Measurements from ENCODE around the gene REN. TPM values are rescaled to one million over a fixed set of nuclear protein-coding genes. Genes with fewer than 3 reads are reported as not detected.

Gene REN
- total RNA-seq, 2 experiments from 2014 or later, result not detected

DNA sequence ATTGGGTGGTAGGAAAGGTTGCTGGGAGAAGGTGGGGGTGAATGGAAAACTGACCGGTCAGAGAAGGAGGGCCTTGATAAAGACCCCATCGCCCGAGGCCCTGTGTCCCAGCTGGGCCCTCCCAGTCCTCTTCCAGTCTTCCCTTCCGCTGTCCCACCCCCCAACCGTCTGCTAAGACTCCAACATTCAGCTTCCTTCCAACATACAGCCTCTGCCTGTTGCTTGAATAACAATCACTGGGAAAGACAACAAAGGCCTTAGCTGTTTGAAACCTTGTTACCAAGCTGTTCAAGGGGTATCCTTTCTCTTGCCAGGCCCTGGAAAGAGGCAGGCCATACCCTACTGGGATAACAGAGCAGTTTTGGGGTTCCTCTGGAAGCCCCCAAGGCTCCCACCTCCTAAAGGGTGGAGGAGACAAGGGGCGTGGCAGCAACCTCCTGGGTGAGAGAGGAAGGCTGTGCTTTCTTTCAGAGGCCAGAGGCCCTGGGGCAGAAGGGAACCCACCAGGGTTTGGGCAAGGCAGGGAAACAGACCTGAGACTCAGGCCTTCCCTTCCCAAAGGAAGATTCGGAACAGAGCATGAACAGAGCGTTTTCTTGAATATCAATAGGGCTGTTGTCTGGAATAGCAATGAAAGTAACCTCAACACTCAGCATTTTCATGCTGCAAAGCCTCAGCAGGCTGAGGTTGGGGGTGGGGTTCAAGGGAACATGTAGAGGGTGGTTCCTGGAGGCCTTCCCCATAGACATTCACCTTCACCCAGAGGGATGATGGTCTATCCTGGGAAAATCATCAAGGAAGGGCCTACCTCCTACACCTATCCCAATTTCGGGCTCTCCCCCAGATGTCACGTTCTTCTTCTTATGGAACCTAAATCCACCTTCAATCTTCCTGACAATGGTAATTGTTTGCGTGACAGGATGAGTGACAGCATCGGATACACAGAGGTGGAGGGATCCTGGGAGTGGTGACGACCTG is 18.4 kb downstream of the REN start:
- no peaks in the 10 kb centered on the region for H3K9me3 Mint-ChIP-seq
- H3K4me1 Mint-ChIP-seq, result no peaks in the 10 kb centered on the region
- H3K27me3 Mint-ChIP-seq, result peaks cover 13% of the 10 kb centered on the region
- H3K36me3 Mint-ChIP-seq (ENCODE audit: low read depth), result no peaks in the 10 kb centered on the region
- H3K4me3 Mint-ChIP-seq, result no peak overlapping the region
- no peak for DNase-seq
- POLR2A ChIA-PET, result no interaction called here
- no peak overlapping the region for H3K27ac Mint-ChIP-seq
- CTCF ChIA-PET, result no interaction called here

DNA sequence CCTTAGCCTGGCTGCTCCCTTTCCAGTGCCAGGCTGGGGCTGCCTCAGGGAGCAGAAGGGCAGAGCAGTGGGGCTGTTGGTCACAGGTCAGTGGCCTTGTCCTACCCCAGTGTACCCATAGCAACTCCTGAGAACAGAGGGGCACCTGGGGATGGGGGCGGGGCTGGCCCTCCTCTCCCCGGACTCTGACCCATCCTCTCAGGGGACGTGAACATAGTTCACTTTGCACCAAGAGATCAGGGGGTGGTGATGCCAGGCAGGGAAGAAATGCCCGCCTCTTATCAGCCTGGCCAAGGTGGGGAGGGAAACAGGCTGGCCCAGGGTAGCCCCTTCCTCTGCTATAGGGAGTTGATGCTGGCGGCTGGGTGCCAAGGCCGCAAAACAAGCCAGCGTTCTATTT is 19.2 kb downstream of the REN start:
- POLR2A ChIA-PET, result no interaction called here

GRCh38 chr1:204146309-204146708 is 19.8 kb downstream of the REN start:
- H3K27ac Mint-ChIP-seq, result no peak overlapping the region
- no peak for DNase-seq
- H3K4me3 Mint-ChIP-seq, result no peak overlapping the region
- H3K4me1 Mint-ChIP-seq, result no peaks in the 10 kb centered on the region
- CTCF ChIA-PET, result no interaction called here
- POLR2A ChIA-PET, result no interaction called here
- no peaks in the 10 kb centered on the region for H3K9me3 Mint-ChIP-seq
- no peaks in the 10 kb centered on the region for H3K36me3 Mint-ChIP-seq (ENCODE audit: low read depth)
- H3K27me3 Mint-ChIP-seq, result peaks cover 10% of the 10 kb centered on the region

More for the DNA sequence above, 19.2 kb downstream of the REN start:
- H3K27me3 Mint-ChIP-seq, result peaks cover 10% of the 10 kb centered on the region
- H3K36me3 Mint-ChIP-seq (ENCODE audit: low read depth), result no peaks in the 10 kb centered on the region
- H3K4me3 Mint-ChIP-seq, result no peak overlapping the region
- no peaks in the 10 kb centered on the region for H3K9me3 Mint-ChIP-seq
- DNase-seq, result no peak
- CTCF ChIA-PET, result no interaction called here
- no peaks in the 10 kb centered on the region for H3K4me1 Mint-ChIP-seq
- no peak overlapping the region for H3K27ac Mint-ChIP-seq

DNA sequence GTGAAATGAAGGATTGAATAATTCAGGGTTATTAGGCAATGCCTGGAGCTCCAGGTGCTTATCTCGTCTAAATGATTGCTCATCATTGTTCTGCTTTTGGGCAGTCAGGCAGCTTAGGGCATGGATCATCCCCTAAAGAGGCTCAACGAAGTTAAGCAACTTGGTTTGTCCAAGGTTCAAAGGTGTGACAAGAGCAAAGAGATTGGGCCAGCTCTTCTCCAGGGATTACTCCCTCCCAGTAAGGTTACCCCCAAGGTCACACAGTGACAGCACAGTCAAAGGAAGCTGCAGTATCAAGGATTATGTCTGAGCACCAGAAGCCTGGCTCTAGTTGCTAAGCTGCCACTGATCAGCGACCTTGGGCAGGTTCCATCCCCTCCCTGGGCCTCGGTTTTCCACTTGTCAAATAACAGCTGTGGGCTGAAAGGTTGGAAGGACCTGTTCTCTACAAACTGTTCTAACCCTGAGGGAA is 21.1 kb downstream of the REN start:
- no peaks in the 10 kb centered on the region for H3K4me1 Mint-ChIP-seq
- H3K9me3 Mint-ChIP-seq, result no peaks in the 10 kb centered on the region
- no peak for DNase-seq
- no peak overlapping the region for H3K27ac Mint-ChIP-seq
- no peak overlapping the region for H3K4me3 Mint-ChIP-seq
- CTCF ChIA-PET, result no interaction called here
- POLR2A ChIA-PET, result no interaction called here
- H3K27me3 Mint-ChIP-seq, result peaks cover 2% of the 10 kb centered on the region
- no peaks in the 10 kb centered on the region for H3K36me3 Mint-ChIP-seq (ENCODE audit: low read depth)

DNA sequence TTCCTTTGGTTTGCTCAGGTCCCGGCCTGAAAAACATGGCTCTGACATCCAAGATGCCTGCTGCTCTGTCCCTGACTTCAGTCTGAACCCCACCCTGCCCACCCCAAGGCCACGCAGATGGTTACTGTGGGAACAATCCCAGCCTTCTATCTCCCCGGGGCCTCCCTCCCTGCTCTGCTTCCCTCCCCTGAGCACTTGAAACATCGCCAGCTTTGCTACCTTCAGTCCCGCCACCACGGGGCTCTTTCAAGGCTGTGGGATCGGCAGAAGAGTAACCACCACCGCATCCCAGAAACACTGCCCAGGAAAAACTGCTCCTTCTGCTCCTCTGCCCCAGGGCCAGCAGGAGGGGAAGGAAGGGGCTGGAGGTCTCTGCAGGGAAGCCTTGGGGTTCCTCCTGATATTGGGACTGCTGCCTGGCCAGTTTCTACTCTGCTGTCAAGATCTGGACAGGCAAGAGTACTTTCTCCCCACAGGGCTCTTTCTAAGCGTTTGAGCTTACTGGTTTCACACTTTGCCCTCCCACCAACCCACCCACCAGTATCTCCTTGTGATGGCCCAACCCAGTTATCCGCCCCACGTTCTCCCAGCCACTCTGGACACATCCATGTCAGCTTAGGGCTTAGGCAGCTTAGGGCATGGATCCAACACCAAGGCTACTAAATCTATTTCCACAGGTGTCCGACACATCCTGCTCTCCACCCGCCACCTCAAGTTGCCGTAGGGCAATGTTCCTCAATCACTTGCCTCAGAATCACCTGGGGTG is 22.7 kb downstream of the REN start:
- no peak overlapping the region for H3K27ac Mint-ChIP-seq
- no peaks in the 10 kb centered on the region for H3K27me3 Mint-ChIP-seq
- CTCF ChIA-PET, result interaction anchor here (1.4 kb wide), 1 partner anchor 15 kb away, joined by 3 read pairs; no protein-coding TSS in a partner anchor
- H3K36me3 Mint-ChIP-seq (ENCODE audit: low read depth), result no peaks in the 10 kb centered on the region
- DNase-seq, result no peak
- H3K4me3 Mint-ChIP-seq, result no peak overlapping the region
- POLR2A ChIA-PET, result no interaction called here
- H3K9me3 Mint-ChIP-seq, result no peaks in the 10 kb centered on the region
- no peaks in the 10 kb centered on the region for H3K4me1 Mint-ChIP-seq

- no peak for DNase-seq
- Mint-ChIP-seq H3K4me3 (no peak overlapping the region), H3K4me1 (no peaks in the 10 kb centered on the region), H3K36me3 (ENCODE audit: low read depth) (no peaks in the 10 kb centered on the region), H3K27ac (no peak overlapping the region), H3K9me3 (no peaks in the 10 kb centered on the region), H3K27me3 (no peaks in the 10 kb centered on the region)
- CTCF ChIA-PET, result no interaction called here
- POLR2A ChIA-PET, result no interaction called here
These were observed 23.8 kb downstream of the REN start for GRCh38 chr1:204142032-204142974.

GRCh38 chr1:204141131-204141530 is 25.0 kb downstream of the REN start:
- no peak overlapping the region for H3K27ac Mint-ChIP-seq
- no peaks in the 10 kb centered on the region for H3K36me3 Mint-ChIP-seq (ENCODE audit: low read depth)
- no peaks in the 10 kb centered on the region for H3K9me3 Mint-ChIP-seq
- H3K4me1 Mint-ChIP-seq, result no peaks in the 10 kb centered on the region
- POLR2A ChIA-PET, result no interaction called here
- no peak overlapping the region for H3K4me3 Mint-ChIP-seq
- CTCF ChIA-PET, result no interaction called here
- no peaks in the 10 kb centered on the region for H3K27me3 Mint-ChIP-seq
- no peak for DNase-seq

GRCh38 chr1:204139952-204140351 is 26.2 kb downstream of the REN start:
- Mint-ChIP-seq H3K4me1 (no peaks in the 10 kb centered on the region), H3K27me3 (no peaks in the 10 kb centered on the region), H3K9me3 (no peaks in the 10 kb centered on the region), H3K4me3 (no peak overlapping the region), H3K36me3 (ENCODE audit: low read depth) (no peaks in the 10 kb centered on the region), H3K27ac (no peak overlapping the region)
- ChIA-PET CTCF (interaction anchor here (2.8 kb wide), 1 partner anchor 11 kb away, joined by 20 read pairs; no protein-coding TSS in a partner anchor), POLR2A (no interaction called here)
- DNase-seq, result no peak

DNA sequence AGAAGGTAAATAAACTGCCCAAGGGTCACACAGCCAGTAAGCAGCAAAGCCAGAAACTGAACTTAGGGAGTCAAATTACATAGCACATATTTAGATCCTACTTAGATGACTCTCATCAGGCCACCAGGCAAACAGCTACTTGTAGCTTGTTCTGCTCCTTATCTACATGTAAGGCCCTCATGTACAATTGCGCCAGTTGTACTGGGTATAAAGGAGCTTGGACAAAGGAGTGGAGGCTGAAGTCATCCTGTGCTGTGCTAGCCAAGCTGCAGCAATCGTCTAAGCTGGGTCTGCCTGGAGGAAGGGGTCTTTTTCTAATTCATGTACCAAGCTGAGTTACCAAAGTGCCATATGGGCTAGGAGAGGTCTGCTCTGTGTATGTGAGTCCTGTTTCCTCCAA is 27.0 kb downstream of the REN start:
- Mint-ChIP-seq H3K27me3 (no peaks in the 10 kb centered on the region), H3K9me3 (no peaks in the 10 kb centered on the region), H3K36me3 (ENCODE audit: low read depth) (no peaks in the 10 kb centered on the region), H3K27ac (no peak overlapping the region), H3K4me3 (no peak overlapping the region), H3K4me1 (no peaks in the 10 kb centered on the region)
- ChIA-PET POLR2A (no interaction called here), CTCF (interaction anchor here (2.8 kb wide), 1 partner anchor 10 kb away, joined by 20 read pairs; no protein-coding TSS in a partner anchor)
- no peak for DNase-seq

DNA sequence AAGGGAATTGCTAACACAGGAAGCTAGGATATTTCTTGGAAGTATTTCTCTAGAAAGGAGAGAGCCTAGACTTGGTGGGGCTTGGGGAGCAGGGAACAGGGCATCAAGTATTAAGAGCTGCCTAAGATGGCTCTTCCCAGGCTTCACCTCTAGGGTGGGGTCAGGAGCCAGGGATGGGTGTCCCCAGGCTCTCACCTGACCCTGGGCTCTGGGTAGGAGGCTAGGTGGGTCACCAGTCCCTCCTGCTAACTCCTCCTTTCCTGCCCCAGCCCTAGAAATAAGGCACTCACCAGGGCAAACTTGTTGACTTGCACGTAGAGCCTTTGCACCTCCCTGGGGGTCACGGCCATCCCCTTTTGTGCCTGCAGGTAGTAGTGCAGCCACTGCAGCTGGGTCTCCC is 29.3 kb downstream of the REN start:
- ChIA-PET POLR2A (no interaction called here), CTCF (no interaction called here)
- Mint-ChIP-seq H3K9me3 (no peaks in the 10 kb centered on the region), H3K4me3 (no peak overlapping the region), H3K27ac (no peak overlapping the region), H3K36me3 (ENCODE audit: low read depth) (no peaks in the 10 kb centered on the region), H3K27me3 (no peaks in the 10 kb centered on the region), H3K4me1 (no peaks in the 10 kb centered on the region)
- no peak for DNase-seq

GRCh38 chr1:204134103-204134502 is 32.0 kb downstream of the REN start:
- no peak for DNase-seq
- POLR2A ChIA-PET, result no interaction called here
- Mint-ChIP-seq H3K27me3 (no peaks in the 10 kb centered on the region), H3K9me3 (no peaks in the 10 kb centered on the region), H3K4me3 (no peak overlapping the region), H3K36me3 (ENCODE audit: low read depth) (no peaks in the 10 kb centered on the region), H3K27ac (no peak overlapping the region), H3K4me1 (peaks cover 3% of the 10 kb centered on the region)
- CTCF ChIA-PET, result no interaction called here

- Mint-ChIP-seq H3K4me3 (no peak overlapping the region), H3K36me3 (ENCODE audit: low read depth) (no peaks in the 10 kb centered on the region), H3K4me1 (peaks cover 9% of the 10 kb centered on the region), H3K9me3 (no peaks in the 10 kb centered on the region), H3K27ac (no peak overlapping the region), H3K27me3 (no peaks in the 10 kb centered on the region)
- DNase-seq, result no peak
- POLR2A ChIA-PET, result no interaction called here
- CTCF ChIA-PET, result no interaction called here
These were observed 33.4 kb downstream of the REN start for GRCh38 chr1:204132718-204133117.

GRCh38 chr1:204131978-204132377 is 34.2 kb downstream of the REN start:
- POLR2A ChIA-PET, result no interaction called here
- DNase-seq, result no peak
- Mint-ChIP-seq H3K27me3 (no peaks in the 10 kb centered on the region), H3K36me3 (ENCODE audit: low read depth) (no peaks in the 10 kb centered on the region), H3K9me3 (no peaks in the 10 kb centered on the region), H3K4me1 (peaks cover 9% of the 10 kb centered on the region), H3K4me3 (no peak overlapping the region), H3K27ac (no peak overlapping the region)
- CTCF ChIA-PET, result interaction anchor here (1.2 kb wide), 1 partner anchor 271 kb away, joined by 5 read pairs; no protein-coding TSS in a partner anchor
